Mammary epithelial cell (primary cell): ENCODE measurements around the gene C2CD5.

Source experiments
- CTCF ChIP-seq, 2 donors: IDR thresholded peaks in 1 of 2; conservative IDR thresholded peaks in 1 of 2; 2 replicates each; pipeline ENCODE4 v1.5.1; 2011 to 2012; ENCODE audit warnings: inconsistent platforms in 2 of 2, low read length in 2 of 2, mild to moderate bottlenecking in 2 of 2, control low read depth in 1 of 2, low read depth in 1 of 2; ENCODE audit not compliant: insufficient read depth in 1 of 2; ENCODE audit errors: extremely low read depth in 1 of 2
- EZH2 ChIP-seq: IDR thresholded peaks from 2 replicates; pipeline ENCODE4 v1.6.1; 2012; ENCODE audit warnings: low read length, inconsistent platforms, borderline replicate concordance

- TF ChIP-seq EZH2: no peak
- TF ChIP-seq CTCF (conservative IDR thresholded peaks at IDR 0.05 in 1 of 2, IDR thresholded peaks at IDR 0.05 in 1 of 2; ENCODE audit: extremely low read depth in 1 of 2, insufficient read depth in 1 of 2, low read depth in 1 of 2, low read length in 2 of 2): no peak
These were observed 128.7 kb downstream of the C2CD5 start for GRCh38 chr12:22415342-22416309.
